Smooth muscle cell (in vitro differentiated cells): ENCODE data around the gene PLSCR1. TPM values are rescaled to one million over a fixed set of nuclear protein-coding genes. Genes with fewer than 3 reads are reported as not detected.

Source experiments
- DNase-seq: peaks from one replicate; lab custom pipeline; 2025; ENCODE audit not compliant: unreplicated experiment; lab: John Stamatoyannopoulos, UW
- H2AFZ ChIP-seq: fragments of 200-600 bp; sonication (generic); 2 replicates; pipeline ENCODE4 v1.6.0; 2016; ENCODE audit warnings: antibody characterized with exemption, low read depth, mild to moderate bottlenecking
- H3F3A ChIP-seq: fragments of 200-600 bp; sonication (generic); 2 replicates; pipeline ENCODE4 v1.6.0; 2017; ENCODE audit warnings: antibody characterized with exemption, low read depth
- H3K27ac ChIP-seq: fragments of 200-600 bp; sonication (generic); 2 replicates; pipeline ENCODE4 v1.5.1; 2016; ENCODE audit warnings: low read depth, mild to moderate bottlenecking
- H3K27me3 ChIP-seq: fragments of 200-600 bp; sonication (generic); 2 replicates; pipeline ENCODE4 v1.6.1; 2016; ENCODE audit warnings: low read depth, mild to moderate bottlenecking
- H3K36me3 ChIP-seq: fragments of 200-600 bp; sonication (generic); 2 replicates; pipeline ENCODE4 v1.5.1; 2016; ENCODE audit warnings: low read depth
- H3K4me1 ChIP-seq: fragments of 200-600 bp; sonication (generic); 2 replicates; pipeline ENCODE4 v1.5.1; 2016; ENCODE audit warnings: low read depth
- H3K4me2 ChIP-seq: fragments of 200-600 bp; sonication (generic); 2 replicates; pipeline ENCODE4 v1.6.0; 2016; ENCODE audit warnings: mild to moderate bottlenecking
- H3K4me3 ChIP-seq: fragments of 200-600 bp; sonication (generic); 2 replicates; pipeline ENCODE4 v1.5.1; 2016; ENCODE audit warnings: mild to moderate bottlenecking
- H3K79me2 ChIP-seq: fragments of 200-600 bp; sonication (generic); 2 replicates; pipeline ENCODE4 v1.6.0; 2016; ENCODE audit warnings: low read depth, mild to moderate bottlenecking
- H3K9ac ChIP-seq: fragments of 200-600 bp; sonication (generic); 2 replicates; pipeline ENCODE4 v1.6.0; 2016; ENCODE audit warnings: low read depth
- H3K9me3 ChIP-seq: fragments of 200-600 bp; sonication (generic); replicated peaks from 2 replicates; pipeline ENCODE4 v1.5.1; 2016; ENCODE audit warnings: low read depth
- H4K20me1 ChIP-seq: fragments of 200-600 bp; sonication (generic); 2 replicates; pipeline ENCODE4 v1.6.0; 2016; ENCODE audit warnings: low read depth
- WGBS: methylation state at CpG from one replicate; pipeline ENCODE4 v1.1.7; 2016; ENCODE audit warnings: low lambda C conversion rate; 5-methylcytosine and 5-hydroxymethylcytosine counted together
- polyA plus RNA-seq: library from polyadenylated mRNA; unstranded; fragments of >200 nt; fragmentation: Nextera tagmentation; extraction: Ambion mirVana; gene quantifications from 2 replicates; pipeline ENCODE4 v1.2.1, GENCODE V29; 2016
- total RNA-seq: library from RNA; depleted of rRNA; stranded (reverse); fragments of >200 nt; gene quantifications from 2 replicates; pipeline ENCODE4 v1.2.3, GENCODE V29; 2014
- TF ChIP-seq, protein P1 (sequence below): fragments of 200-600 bp; sonication (generic); IDR thresholded peaks from 2 replicates; pipeline ENCODE4 v1.5.1; 2017; ENCODE audit warnings: borderline replicate concordance, mild to moderate bottlenecking, antibody characterized with exemption; ENCODE audit not compliant: insufficient read depth, poor library complexity, severe bottlenecking

The PLSCR1 gene
- total and polyA plus RNA-seq, 2 experiments from 2014 or later = 21.6 to 36.7 TPM

DNA sequence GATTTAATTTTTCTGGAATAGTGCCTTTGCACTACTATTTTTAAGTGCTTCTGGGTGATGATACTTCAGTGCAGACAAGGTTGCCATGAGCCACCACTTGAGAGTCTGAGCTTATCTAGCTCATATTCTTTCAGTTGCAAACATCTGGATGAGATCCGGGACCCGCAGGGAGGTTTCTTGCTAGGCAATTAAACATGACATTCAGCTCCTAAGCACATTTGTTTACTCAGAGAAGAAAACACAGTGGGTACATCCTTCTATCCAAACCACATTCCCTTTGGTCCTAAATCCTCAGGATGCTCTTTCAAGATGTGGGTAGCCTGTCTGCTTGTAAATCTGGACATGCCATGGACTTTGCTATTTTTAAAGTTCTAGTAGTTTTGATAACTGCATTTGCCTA lies 12.0 kb downstream of the PLSCR1 start:
- H3K9me3 ChIP-seq = no peaks in the 10 kb centered on the region
- no peak overlapping the region for H2AFZ ChIP-seq
- no peak overlapping the region for H3K9ac ChIP-seq
- H3K79me2 ChIP-seq = peaks cover 11% of the 10 kb centered on the region
- TF ChIP-seq, protein P1, sequence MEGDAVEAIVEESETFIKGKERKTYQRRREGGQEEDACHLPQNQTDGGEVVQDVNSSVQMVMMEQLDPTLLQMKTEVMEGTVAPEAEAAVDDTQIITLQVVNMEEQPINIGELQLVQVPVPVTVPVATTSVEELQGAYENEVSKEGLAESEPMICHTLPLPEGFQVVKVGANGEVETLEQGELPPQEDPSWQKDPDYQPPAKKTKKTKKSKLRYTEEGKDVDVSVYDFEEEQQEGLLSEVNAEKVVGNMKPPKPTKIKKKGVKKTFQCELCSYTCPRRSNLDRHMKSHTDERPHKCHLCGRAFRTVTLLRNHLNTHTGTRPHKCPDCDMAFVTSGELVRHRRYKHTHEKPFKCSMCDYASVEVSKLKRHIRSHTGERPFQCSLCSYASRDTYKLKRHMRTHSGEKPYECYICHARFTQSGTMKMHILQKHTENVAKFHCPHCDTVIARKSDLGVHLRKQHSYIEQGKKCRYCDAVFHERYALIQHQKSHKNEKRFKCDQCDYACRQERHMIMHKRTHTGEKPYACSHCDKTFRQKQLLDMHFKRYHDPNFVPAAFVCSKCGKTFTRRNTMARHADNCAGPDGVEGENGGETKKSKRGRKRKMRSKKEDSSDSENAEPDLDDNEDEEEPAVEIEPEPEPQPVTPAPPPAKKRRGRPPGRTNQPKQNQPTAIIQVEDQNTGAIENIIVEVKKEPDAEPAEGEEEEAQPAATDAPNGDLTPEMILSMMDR = no peak
- H3K36me3 ChIP-seq = peaks cover 5% of the 10 kb centered on the region
- H3K27me3 ChIP-seq = no peaks in the 10 kb centered on the region
- H3F3A ChIP-seq = peaks cover 3% of the 10 kb centered on the region
- H3K4me3 ChIP-seq = no peak overlapping the region
- H3K4me2 ChIP-seq = peak overlapping the region; percentile 1
- 35% methylated on average over 2 of the region's 2 CpGs for WGBS
- peaks cover 4% of the 10 kb centered on the region for H3K4me1 ChIP-seq
- DNase-seq = no peak
- peak overlapping the region; percentile 4 for H3K27ac ChIP-seq
- H4K20me1 ChIP-seq = no peaks in the 10 kb centered on the region

DNA sequence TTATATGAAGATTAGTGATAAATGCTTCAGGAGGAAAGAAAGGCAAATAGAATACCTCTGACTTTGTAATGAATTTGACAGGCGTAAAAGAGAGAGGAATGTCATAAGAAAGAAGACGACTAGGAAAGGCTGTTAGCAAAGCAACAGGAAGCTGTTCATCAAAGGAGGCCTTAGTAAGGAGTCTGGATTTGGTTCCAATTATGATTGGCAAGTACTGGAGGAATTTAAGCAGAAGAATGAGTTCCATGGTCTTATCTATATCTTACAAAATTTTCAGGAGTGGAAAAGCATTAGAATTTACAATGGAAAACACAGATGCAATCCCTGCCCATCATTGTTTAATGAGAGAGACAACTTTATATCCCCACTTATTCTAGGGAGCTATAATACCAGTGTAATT lies 13.8 kb downstream of the PLSCR1 start:
- Histone ChIP-seq H3K27me3 (no peaks in the 10 kb centered on the region), H3K9ac (no peak overlapping the region), H3K27ac (no peak overlapping the region), H4K20me1 (no peaks in the 10 kb centered on the region), H3K36me3 (peaks cover 5% of the 10 kb centered on the region), H3K4me2 (no peak overlapping the region), H2AFZ (no peak overlapping the region), H3K79me2 (peaks cover 6% of the 10 kb centered on the region), H3F3A (no peaks in the 10 kb centered on the region), H3K4me3 (no peak overlapping the region), H3K9me3 (no peaks in the 10 kb centered on the region), H3K4me1 (no peaks in the 10 kb centered on the region)
- TF ChIP-seq, protein P1 = no peak
- 66% methylated on average over 2 of the region's 2 CpGs for WGBS
- DNase-seq = no peak

DNA sequence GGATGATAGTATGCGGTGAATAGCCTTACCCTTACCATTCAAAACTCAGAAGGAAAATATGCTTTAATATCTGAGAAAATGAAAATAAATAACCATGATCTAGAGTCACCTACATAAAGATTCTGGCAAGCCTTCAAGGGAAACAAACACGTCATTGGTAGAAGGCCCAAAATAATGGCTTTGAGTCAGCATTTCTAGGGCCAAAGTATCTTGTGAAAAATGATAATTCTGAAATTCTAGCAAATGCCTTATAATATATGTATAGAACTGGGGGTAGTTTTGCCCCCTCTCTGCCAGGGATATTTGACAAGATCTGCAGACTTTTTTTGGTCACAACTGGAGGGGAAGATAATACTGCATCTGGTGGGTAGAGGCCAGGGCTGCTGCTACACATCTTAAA lies 15.4 kb downstream of the PLSCR1 start:
- Histone ChIP-seq H4K20me1 (no peaks in the 10 kb centered on the region), H3K4me3 (no peak overlapping the region), H3K36me3 (peaks cover 5% of the 10 kb centered on the region), H2AFZ (no peak overlapping the region), H3F3A (no peaks in the 10 kb centered on the region), H3K79me2 (no peaks in the 10 kb centered on the region), H3K9me3 (no peaks in the 10 kb centered on the region), H3K27me3 (no peaks in the 10 kb centered on the region), H3K27ac (no peak overlapping the region), H3K4me2 (no peak overlapping the region), H3K9ac (no peak overlapping the region), H3K4me1 (no peaks in the 10 kb centered on the region)
- DNase-seq = no peak
- 97% methylated on average over 2 of the region's 2 CpGs for WGBS
- TF ChIP-seq, protein P1 = no peak

DNA sequence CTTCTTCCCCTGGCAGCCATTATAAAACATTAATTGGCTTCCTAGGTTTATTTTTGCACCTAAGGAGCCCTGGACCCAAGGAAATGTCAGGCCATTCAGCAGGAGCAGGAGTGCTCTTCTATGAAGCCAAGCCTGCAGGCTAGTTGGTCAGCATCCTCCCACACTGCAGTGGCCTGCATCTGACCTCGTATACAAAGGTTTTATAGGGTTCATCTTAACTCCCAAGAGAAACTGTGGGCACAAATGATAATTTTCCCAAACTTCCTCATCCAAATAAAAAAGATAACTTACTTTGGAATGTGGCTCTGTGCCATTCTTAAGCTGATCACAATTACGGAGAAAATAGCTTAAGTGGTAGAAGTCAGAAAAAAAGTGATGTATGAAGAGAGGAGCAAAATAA lies 19.4 kb downstream of the PLSCR1 start:
- TF ChIP-seq, protein P1 = no peak
- H3K27me3 ChIP-seq = no peaks in the 10 kb centered on the region
- peaks cover 5% of the 10 kb centered on the region for H3K36me3 ChIP-seq
- H3K4me1 ChIP-seq = no peaks in the 10 kb centered on the region
- H3K79me2 ChIP-seq = no peaks in the 10 kb centered on the region
- H3K9me3 ChIP-seq = no peaks in the 10 kb centered on the region
- H2AFZ ChIP-seq = no peak overlapping the region
- no peak for DNase-seq
- H4K20me1 ChIP-seq = no peaks in the 10 kb centered on the region
- no peak overlapping the region for H3K27ac ChIP-seq
- H3K9ac ChIP-seq = no peak overlapping the region
- H3K4me3 ChIP-seq = no peak overlapping the region
- 59% methylated on average over 2 of the region's 2 CpGs for WGBS
- H3K4me2 ChIP-seq = no peak overlapping the region
- H3F3A ChIP-seq = no peaks in the 10 kb centered on the region
